Omental fat pad (tissue), 4 donors: Measurements from ENCODE around the gene AKAP14. TPM values are rescaled to one million over a fixed set of nuclear protein-coding genes. Genes with fewer than 3 reads are reported as not detected.
"Not testable (repeated sequence)": the region's sequence is repeated elsewhere in the genome, so short reads cannot be mapped to it uniquely, and the experiment has no call there.

Experiments used
- ATAC-seq: fragments of 150-250 bp; one replicate; pipeline ENCODE4 v1.9.1; 2016; ENCODE audit warnings: mild to moderate bottlenecking, moderate library complexity; ENCODE audit not compliant: low FRiP score
- DNase-seq: peaks from one replicate; pipeline ENCODE4 v3.0.0-alpha.2; 2019; ENCODE audit warnings: low spot score
- CTCF ChIP-seq, 3 donors: fragments of 450-650 bp; IDR thresholded peaks; one replicate each; pipeline ENCODE4 v1.5.1; 2016 to 2017; ENCODE audit warnings: antibody characterized with exemption in 3 of 3, mild to moderate bottlenecking in 3 of 3, moderate library complexity in 2 of 3
- total RNA-seq, 4 donors: library from RNA; depleted of rRNA; stranded (reverse); fragments of >200 nt; gene quantifications; one replicate each; pipeline ENCODE4 v1.1.0, GENCODE V29; 2016

The AKAP14 gene
- total RNA-seq, 4 donors from 2014 or later = not detected

- ATAC-seq (no peak), DNase-seq (no peak)
- no peak for TF ChIP-seq CTCF (IDR thresholded peaks at IDR 0.05)
These were observed 17.0 kb upstream of the AKAP14 start for GRCh38 chrX:119878740-119879139.

- no peak for TF ChIP-seq CTCF (IDR thresholded peaks at IDR 0.05)
- ATAC-seq (no peak), DNase-seq (no peak)
These were observed 15.6 kb upstream of the AKAP14 start for GRCh38 chrX:119880076-119880475.

- DNase-seq (no peak), ATAC-seq (no peak)
- TF ChIP-seq CTCF (IDR thresholded peaks at IDR 0.05) = no peak
These were observed 14.9 kb upstream of the AKAP14 start for GRCh38 chrX:119880552-119881437.

- DNase-seq = no peak
- no peak for TF ChIP-seq CTCF (IDR thresholded peaks at IDR 0.05)
- ATAC-seq = no peak
These were observed 9.9 kb upstream of the AKAP14 start for GRCh38 chrX:119885554-119886428.

GRCh38 chrX:119887721-119888425, 7.8 kb upstream of the AKAP14 start:
- ATAC-seq = peak; percentile 27
- DNase-seq = no peak
- no peak for TF ChIP-seq CTCF (IDR thresholded peaks at IDR 0.05)

GRCh38 chrX:119890626-119891025, 5.1 kb upstream of the AKAP14 start:
- not testable (repeated sequence) for ATAC-seq, DNase-seq

- ATAC-seq, DNase-seq: not testable (repeated sequence)
These were observed 3.6 kb upstream of the AKAP14 start for GRCh38 chrX:119891961-119892692.
